H54 (cell line): Measurements from ENCODE around the gene CYFIP2.

Experiments used
- DNase-seq: peaks from one replicate; pipeline ENCODE4 v3.0.0; 2011; ENCODE audit warnings: low spot score, mixed read lengths; ENCODE audit not compliant: insufficient read length
- FAIRE-seq: peaks from 3 replicates; lab custom pipeline; 2011; peaks lifted over from hg19 to GRCh38; lab: Jason Lieb, UNC
- POLR2A ChIP-seq: IDR thresholded peaks from 2 replicates; pipeline ENCODE4 v1.6.1; 2011; ENCODE audit warnings: low read depth, mild to moderate bottlenecking, low read length

CYFIP2 gene

GRCh38 chr5:157245476-157245875, 20.4 kb upstream of the CYFIP2 start:
- no peak for TF ChIP-seq POLR2A
- FAIRE-seq (no peak), DNase-seq (no peak)

GRCh38 chr5:157245886-157246285, 20.0 kb upstream of the CYFIP2 start:
- TF ChIP-seq POLR2A, result no peak
- DNase-seq, result no peak
- no peak for FAIRE-seq

- TF ChIP-seq POLR2A, result no peak
- no peak for FAIRE-seq
These were observed 18.7 kb upstream of the CYFIP2 start for GRCh38 chr5:157247267-157247666.

GRCh38 chr5:157248821-157249470, 17.0 kb upstream of the CYFIP2 start:
- TF ChIP-seq POLR2A, result no peak
- DNase-seq (no peak), FAIRE-seq (no peak)

More at GRCh38 chr5:157247267-157247666, 18.7 kb upstream of the CYFIP2 start:
- no peak for DNase-seq

- DNase-seq (no peak), FAIRE-seq (no peak)
- no peak for TF ChIP-seq POLR2A
These were observed 13.0 kb upstream of the CYFIP2 start for GRCh38 chr5:157252711-157253465.

- FAIRE-seq (no peak), DNase-seq (peak; percentile 33)
- no peak for TF ChIP-seq POLR2A
These were observed 12.4 kb upstream of the CYFIP2 start for GRCh38 chr5:157253547-157253946.

GRCh38 chr5:157258450-157258849, 7.5 kb upstream of the CYFIP2 start:
- DNase-seq (no peak), FAIRE-seq (no peak)
- no peak for TF ChIP-seq POLR2A

GRCh38 chr5:157259699-157260098, 6.2 kb upstream of the CYFIP2 start:
- DNase-seq, result no peak
- TF ChIP-seq POLR2A, result no peak
- no peak for FAIRE-seq

GRCh38 chr5:157263496-157264090, 2.3 kb upstream of the CYFIP2 start:
- FAIRE-seq (no peak), DNase-seq (no peak)
- no peak for TF ChIP-seq POLR2A

GRCh38 chr5:157266286-157267007, 524 bp downstream of the CYFIP2 start:
- no peak for FAIRE-seq
- TF ChIP-seq POLR2A, result no peak
- DNase-seq, result no peak

GRCh38 chr5:157267025-157267424, 1.1 kb downstream of the CYFIP2 start:
- DNase-seq (no peak), FAIRE-seq (no peak)
- TF ChIP-seq POLR2A, result no peak

- no peak for DNase-seq
- FAIRE-seq, result no peak
- TF ChIP-seq POLR2A, result no peak
These were observed 2.0 kb downstream of the CYFIP2 start for GRCh38 chr5:157267761-157268480.

- no peak for FAIRE-seq
- no peak for TF ChIP-seq POLR2A
- DNase-seq, result no peak
These were observed 3.3 kb downstream of the CYFIP2 start for GRCh38 chr5:157269165-157269671.

GRCh38 chr5:157269761-157270272, 3.9 kb downstream of the CYFIP2 start:
- no peak for TF ChIP-seq POLR2A
- no peak for FAIRE-seq
- no peak for DNase-seq
